GM10847 (cell line): Measurements from ENCODE around the gene CCN6.

ENCODE experiments used
- POLR2A ChIP-seq: IDR thresholded peaks from 2 replicates; pipeline ENCODE4 v1.6.1; 2011; ENCODE audit not compliant: insufficient read length; ENCODE audit errors: extremely low read depth

CCN6 gene

DNA sequence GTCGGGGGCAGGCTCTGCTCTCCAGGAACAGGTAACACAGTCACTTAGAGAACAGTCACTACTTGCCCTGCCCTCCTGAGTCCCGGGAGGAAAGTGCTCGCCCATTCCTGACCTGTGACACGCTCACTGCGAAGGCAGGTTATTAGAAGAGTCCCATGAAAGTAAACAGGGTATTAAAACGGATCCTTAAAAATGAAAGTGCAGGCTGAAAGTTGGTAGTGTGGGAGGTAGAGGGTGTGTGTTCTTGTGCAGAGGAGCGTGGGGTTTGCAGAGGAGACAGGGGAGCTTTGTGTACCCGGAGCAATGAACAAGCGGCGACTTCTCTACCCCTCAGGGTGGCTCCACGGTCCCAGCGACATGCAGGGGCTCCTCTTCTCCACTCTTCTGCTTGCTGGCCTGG, at the start of gene CCN6:
Gene CCN6, plus strand, starts transcription at position 104 of the 400 bp plus-strand sequence. Its CDS starts 254 bp downstream, at position 358.
- no peak for TF ChIP-seq POLR2A

GRCh38 chr6:112004201-112005012, 49.5 kb upstream of the CCN6 start:
- TF ChIP-seq POLR2A, result no peak

DNA sequence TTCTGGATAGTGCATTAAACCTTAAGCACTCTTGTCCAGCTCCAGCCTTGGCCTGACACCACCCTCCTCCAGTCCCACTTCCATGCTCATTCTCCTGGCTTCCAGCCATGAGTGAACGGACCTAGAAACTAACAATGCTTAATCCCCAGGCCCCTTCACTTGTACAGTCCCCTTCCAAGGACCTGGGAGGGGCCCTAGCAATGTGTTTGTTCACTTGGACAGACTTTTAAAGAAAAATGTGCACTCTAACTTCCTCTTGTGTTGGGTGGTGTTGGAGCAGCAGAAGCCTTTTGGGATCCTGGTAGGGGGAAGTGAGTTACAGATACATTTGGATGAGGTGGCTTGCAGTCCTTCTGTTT, 48.9 kb upstream of the CCN6 start:
- no peak for TF ChIP-seq POLR2A

DNA sequence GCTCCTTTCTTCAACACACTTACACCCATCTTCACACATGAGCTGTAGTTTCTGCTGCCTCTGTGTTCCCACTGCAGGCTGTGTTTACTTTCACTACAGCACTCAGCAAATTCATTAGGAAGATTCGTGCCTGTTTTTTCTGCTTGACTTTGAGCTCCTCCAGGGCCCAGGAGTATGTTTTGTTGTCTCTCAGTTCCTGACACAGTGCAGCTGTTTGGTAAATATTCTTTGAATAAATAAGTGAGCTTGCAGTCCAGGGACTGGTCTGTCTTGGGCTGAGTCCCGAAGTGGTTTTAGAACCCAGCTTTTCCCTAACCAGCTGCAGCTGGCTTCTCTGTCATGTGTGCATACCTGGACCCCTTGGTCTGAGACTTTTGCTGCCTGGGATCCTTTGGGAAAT, 46.6 kb upstream of the CCN6 start:
- TF ChIP-seq POLR2A, result no peak

GRCh38 chr6:112007805-112008204, 46.1 kb upstream of the CCN6 start:
- no peak for TF ChIP-seq POLR2A

- TF ChIP-seq POLR2A, result no peak
Observed at GRCh38 chr6:112008482-112008881, 45.4 kb upstream of the CCN6 start.

GRCh38 chr6:112010328-112010727, 43.6 kb upstream of the CCN6 start:
- TF ChIP-seq POLR2A, result no peak

DNA sequence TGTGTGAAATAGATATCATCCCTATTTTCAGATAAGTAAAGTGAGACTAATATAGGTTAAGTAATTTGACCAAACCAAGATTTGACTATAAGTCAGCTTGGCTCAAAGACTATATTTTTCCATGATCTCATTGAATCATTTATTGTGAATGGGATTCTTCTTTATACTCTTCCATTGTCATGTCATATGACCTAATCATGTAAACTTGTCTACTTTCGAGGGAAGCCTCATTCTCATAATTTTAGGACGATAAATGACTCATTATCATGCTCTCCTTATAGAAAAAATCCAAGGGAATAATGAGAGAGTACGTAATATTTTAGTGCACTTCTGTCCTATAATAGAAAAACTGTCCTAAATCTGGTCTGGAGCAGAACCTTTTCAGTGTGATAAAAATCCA, 40.9 kb upstream of the CCN6 start:
- no peak for TF ChIP-seq POLR2A

GRCh38 chr6:112014483-112014882, 39.4 kb upstream of the CCN6 start:
- TF ChIP-seq POLR2A, result no peak

GRCh38 chr6:112015725-112016124, 38.2 kb upstream of the CCN6 start:
- no peak for TF ChIP-seq POLR2A

- no peak for TF ChIP-seq POLR2A
Observed at GRCh38 chr6:112016320-112016719, 37.6 kb upstream of the CCN6 start.

DNA sequence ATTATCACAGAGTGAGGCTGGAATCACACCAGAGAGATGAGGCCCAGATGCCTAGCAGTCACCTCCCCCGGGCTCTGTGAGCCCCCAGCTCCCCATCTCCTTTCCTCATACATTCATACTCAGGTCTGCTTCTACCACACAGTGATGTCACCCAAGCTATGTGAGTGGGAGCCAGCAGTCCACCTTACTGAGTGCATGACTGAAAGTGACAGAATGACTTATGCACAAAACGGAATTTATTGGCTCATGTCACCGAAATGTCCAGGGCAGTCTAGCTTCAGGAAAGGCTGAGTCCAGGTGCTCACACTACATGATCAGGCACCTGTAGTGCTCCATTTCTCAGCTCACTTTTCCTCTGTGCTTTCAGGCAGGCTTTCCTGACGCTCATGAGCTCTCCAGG, 36.7 kb upstream of the CCN6 start:
- TF ChIP-seq POLR2A, result no peak

DNA sequence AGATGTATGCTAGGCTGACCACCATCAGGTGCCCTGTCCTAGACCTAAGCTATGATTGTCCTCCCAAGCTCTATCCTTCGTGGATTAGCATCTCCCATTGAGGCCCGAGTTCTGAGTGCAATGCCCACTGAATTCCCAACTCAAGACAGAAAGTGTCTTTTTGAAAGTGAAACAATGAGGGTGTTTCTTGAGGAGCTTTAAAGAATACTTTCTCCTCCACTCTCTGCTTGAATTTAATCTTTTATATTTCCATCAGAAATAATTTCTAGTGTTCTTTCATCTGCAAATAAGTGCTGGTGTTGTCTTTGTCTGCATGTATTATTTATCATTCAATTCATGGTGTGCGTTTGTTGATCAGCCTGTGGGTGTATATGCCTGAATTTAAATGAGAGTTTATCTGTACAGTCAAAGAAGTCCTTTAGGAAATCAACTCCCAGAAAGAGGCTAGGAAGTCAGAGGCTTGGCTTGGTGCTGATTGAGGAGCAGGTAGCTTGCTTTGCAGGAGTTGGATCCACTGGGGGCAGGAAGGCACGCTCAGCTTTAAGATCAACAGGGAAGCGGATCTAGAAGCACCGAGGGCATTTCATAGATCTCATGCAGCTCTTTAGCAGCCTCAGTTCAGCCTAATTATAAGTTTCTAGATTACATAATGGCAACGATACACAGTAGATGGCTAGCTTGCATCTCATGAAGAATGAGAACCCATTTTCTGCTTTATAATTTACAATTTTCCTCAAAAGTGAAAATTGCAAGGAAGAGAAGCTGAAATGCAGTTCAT, 36.0 kb upstream of the CCN6 start:
- TF ChIP-seq POLR2A, result no peak

- TF ChIP-seq POLR2A, result no peak
Observed at GRCh38 chr6:112018619-112019416, 35.1 kb upstream of the CCN6 start.

DNA sequence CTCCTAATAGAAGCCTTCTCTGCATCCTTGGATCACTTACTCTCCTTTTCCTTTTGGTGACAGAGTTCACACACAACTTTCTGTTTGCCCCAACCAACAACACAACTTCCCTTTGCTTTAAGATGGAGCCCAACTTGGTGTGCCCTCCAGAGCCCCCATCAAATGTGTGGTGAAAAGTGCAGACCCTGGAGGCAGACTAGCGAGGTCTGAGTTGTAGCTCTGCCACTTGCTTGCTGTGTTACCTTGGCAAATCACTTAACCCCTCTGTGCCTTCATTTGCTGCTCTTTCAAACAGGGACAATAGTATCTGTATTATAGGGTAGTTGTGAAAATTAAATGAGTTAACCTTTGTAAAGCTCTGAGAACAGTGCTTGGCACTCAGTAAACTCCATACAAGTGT, 34.3 kb upstream of the CCN6 start:
- TF ChIP-seq POLR2A, result no peak
